HUES48 (cell line): ENCODE data around the gene KRTAP3-1.
"Not testable (repeated sequence)": the region's sequence is repeated elsewhere in the genome, so short reads cannot be mapped to it uniquely, and the experiment has no call there.

ENCODE experiments used
- H3K27ac ChIP-seq: one replicate; pipeline ENCODE4 v1.7.0; 2013; ENCODE audit warnings: low read depth, low read length, inconsistent platforms
- H3K27me3 ChIP-seq: 2 replicates; pipeline ENCODE4 v1.6.1; 2013; ENCODE audit warnings: mild to moderate bottlenecking, low read length; ENCODE audit not compliant: control insufficient read depth, insufficient read depth
- H3K36me3 ChIP-seq: 2 replicates; pipeline ENCODE4 v1.6.1; 2013; ENCODE audit warnings: low read length; ENCODE audit not compliant: control insufficient read depth, insufficient read depth
- H3K4me1 ChIP-seq: 2 replicates; pipeline ENCODE4 v1.6.1; 2013; ENCODE audit warnings: mild to moderate bottlenecking, low read length; ENCODE audit not compliant: control insufficient read depth, insufficient read depth
- H3K4me3 ChIP-seq: 2 replicates; pipeline ENCODE4 v1.5.1; 2013; ENCODE audit warnings: mild to moderate bottlenecking, low read depth, low read length
- H3K9ac ChIP-seq: 2 replicates; pipeline ENCODE4 v1.6.1; 2013; ENCODE audit warnings: mild to moderate bottlenecking, low read depth, low read length, moderate library complexity
- H3K9me3 ChIP-seq: 2 replicates; pipeline ENCODE4 v1.6.1; 2013; ENCODE audit warnings: low read length; ENCODE audit not compliant: control insufficient read depth, insufficient read depth

Gene KRTAP3-1

GRCh38 chr17:41008811-41009210, at the start of gene KRTAP3-1:
Gene KRTAP3-1 (minus strand): TSS chr17:41009128. CDS start chr17:41009074, 54 bp downstream.
- Histone ChIP-seq H3K4me3 (no peak within 1 kb of the TSS), H3K9ac (no peak within 1 kb of the TSS), H3K36me3 (no peaks in the 10 kb centered on the region), H3K27me3 (no peaks in the 10 kb centered on the region), H3K9me3 (no peaks in the 10 kb centered on the region), H3K4me1 (peaks cover 16% of the 10 kb centered on the region), H3K27ac (peak within 1 kb of the TSS; percentile 16)

GRCh38 chr17:41057547-41057946, 48.6 kb upstream of the KRTAP3-1 start:
- no peak overlapping the region for H3K4me3 ChIP-seq
- H3K36me3 ChIP-seq: no peaks in the 10 kb centered on the region
- H3K9ac ChIP-seq: no peak overlapping the region
- no peaks in the 10 kb centered on the region for H3K9me3 ChIP-seq
- H3K4me1 ChIP-seq: no peaks in the 10 kb centered on the region; the same call in 1 of the 2 replicates
- no peak overlapping the region for H3K27ac ChIP-seq
- no peaks in the 10 kb centered on the region for H3K27me3 ChIP-seq

- H3K27me3 ChIP-seq, H3K4me1 ChIP-seq, H3K4me3 ChIP-seq, H3K9me3 ChIP-seq, H3K9ac ChIP-seq, H3K27ac ChIP-seq, H3K36me3 ChIP-seq: not testable (repeated sequence)
These were observed 46.2 kb upstream of the KRTAP3-1 start, which contains the start of gene KRTAP2-2 for GRCh38 chr17:41055130-41055529. Gene KRTAP2-2 (minus strand): TSS chr17:41055230. CDS start chr17:41055211, 19 bp downstream.

- not testable (repeated sequence) for H3K9ac ChIP-seq, H3K9me3 ChIP-seq, H3K4me3 ChIP-seq, H3K4me1 ChIP-seq, H3K36me3 ChIP-seq, H3K27ac ChIP-seq, H3K27me3 ChIP-seq
These were observed 45.6 kb upstream of the KRTAP3-1 start for GRCh38 chr17:41054556-41054955.

GRCh38 chr17:41054025-41054424, 45.1 kb upstream of the KRTAP3-1 start:
- Histone ChIP-seq H3K27ac (no peak overlapping the region), H3K36me3 (no peaks in the 10 kb centered on the region)

GRCh38 chr17:41052566-41052965, 43.6 kb upstream of the KRTAP3-1 start:
- no peaks in the 10 kb centered on the region for H3K9me3 ChIP-seq
- 0 out of 2 replicates have a peak, but pooled peaks cover 5% of the 10 kb centered on the region for H3K4me1 ChIP-seq
- no peak overlapping the region for H3K27ac ChIP-seq
- no peaks in the 10 kb centered on the region for H3K27me3 ChIP-seq
- H3K9ac ChIP-seq: no peak overlapping the region
- no peaks in the 10 kb centered on the region for H3K36me3 ChIP-seq
- H3K4me3 ChIP-seq: no peak overlapping the region

More at GRCh38 chr17:41054025-41054424, 45.1 kb upstream of the KRTAP3-1 start:
- Histone ChIP-seq H3K27me3 (no peaks in the 10 kb centered on the region), H3K4me1 (no peaks in the 10 kb centered on the region), H3K9me3 (no peaks in the 10 kb centered on the region), H3K4me3 (no peak overlapping the region), H3K9ac (no peak overlapping the region)

GRCh38 chr17:41049110-41049509, 40.2 kb upstream of the KRTAP3-1 start:
- Histone ChIP-seq H3K9me3 (no peaks in the 10 kb centered on the region), H3K4me3 (no peak overlapping the region), H3K9ac (no peak overlapping the region), H3K27me3 (no peaks in the 10 kb centered on the region), H3K36me3 (no peaks in the 10 kb centered on the region), H3K4me1 (0 out of 2 replicates have a peak, but pooled peaks cover 5% of the 10 kb centered on the region), H3K27ac (no peak overlapping the region)

- H3K27me3 ChIP-seq: no peaks in the 10 kb centered on the region
- H3K27ac ChIP-seq: no peak overlapping the region
- H3K36me3 ChIP-seq: no peaks in the 10 kb centered on the region
- H3K9me3 ChIP-seq: no peaks in the 10 kb centered on the region
- H3K9ac ChIP-seq: no peak overlapping the region
- no peak overlapping the region for H3K4me3 ChIP-seq
- 0 out of 2 replicates have a peak, but pooled peaks cover 5% of the 10 kb centered on the region for H3K4me1 ChIP-seq
These were observed 39.5 kb upstream of the KRTAP3-1 start for GRCh38 chr17:41048441-41048840.

- H3K9ac ChIP-seq, H3K27ac ChIP-seq, H3K36me3 ChIP-seq, H3K4me1 ChIP-seq, H3K9me3 ChIP-seq, H3K4me3 ChIP-seq, H3K27me3 ChIP-seq: not testable (repeated sequence)
These were observed 38.0 kb upstream of the KRTAP3-1 start, which contains the start of gene KRTAP2-1 for GRCh38 chr17:41046735-41047465. Gene KRTAP2-1 (minus strand): TSS chr17:41047316. CDS start chr17:41047267, 49 bp downstream.

GRCh38 chr17:41042953-41043352, 34.0 kb upstream of the KRTAP3-1 start:
- H3K9me3 ChIP-seq: no peaks in the 10 kb centered on the region
- H3K27me3 ChIP-seq: no peaks in the 10 kb centered on the region
- H3K27ac ChIP-seq: no peak overlapping the region
- no peaks in the 10 kb centered on the region for H3K36me3 ChIP-seq
- H3K4me3 ChIP-seq: no peak overlapping the region
- peaks cover 13% of the 10 kb centered on the region for H3K4me1 ChIP-seq
- H3K9ac ChIP-seq: no peak overlapping the region

- not testable (repeated sequence) for H3K4me3 ChIP-seq, H3K9ac ChIP-seq, H3K27ac ChIP-seq, H3K9me3 ChIP-seq, H3K27me3 ChIP-seq, H3K36me3 ChIP-seq
- H3K4me1 ChIP-seq: peaks cover 24% of the 10 kb centered on the region
These were observed 32.0 kb upstream of the KRTAP3-1 start, which contains the start of gene KRTAP1-1 for GRCh38 chr17:41040783-41041571. Gene KRTAP1-1 (minus strand): TSS chr17:41041450. CDS start chr17:41041397, 53 bp downstream.
